Measurements from ENCODE around the gene LYL1. TPM values are rescaled to one million over a fixed set of nuclear protein-coding genes. Genes with fewer than 3 reads are reported as not detected.

LYL1 gene
- total RNA-seq, 1 experiment from 2014 or later: 0.59 TPM

GRCh38 chr19:13091400-13092157 lies 11.1 kb downstream of the LYL1 start:
- ChIA-PET POLR2A (no interaction called here), CTCF (interaction anchor here (0.6 to 0.7 kb wide), 4 partner anchors 112 to 135 kb away, joined by 3 to 7 read pairs (median 4); no protein-coding TSS in a partner anchor)
- H3K27me3 Mint-ChIP-seq (ENCODE audit: insufficient read depth, unreplicated experiment): peaks cover 12% of the 10 kb centered on the region
- intact Hi-C loops (cut with micrococcal nuclease; ENCODE audit: unreplicated experiment): loop anchor here (5.0 kb wide), 1 partner anchor 59 kb away; no protein-coding TSS in a partner anchor
- peaks cover 11% of the 10 kb centered on the region for H3K4me1 Mint-ChIP-seq (ENCODE audit: low read depth, unreplicated experiment)
- no TSS peak for BruUV-seq (replicated peaks)
- no peak for TF ChIP-seq CTCF (IDR thresholded peaks at IDR 0.05; ENCODE audit: insufficient read depth in 1 of 2, low read depth in 1 of 2, low read length in 1 of 2, severe bottlenecking in 1 of 2, unreplicated experiment in 1 of 2)
- Histone ChIP-seq H3K4me3 (ENCODE audit: low read depth, low read length) (no peak overlapping the region), H3K9me3 (no peaks in the 10 kb centered on the region), H3K4me1 (no peaks in the 10 kb centered on the region), H3K36me3 (ENCODE audit: control insufficient read depth, insufficient read depth, low read length) (no peaks in the 10 kb centered on the region), H3K27me3 (replicated peaks; ENCODE audit: control insufficient read depth, insufficient read depth, low read length) (no peaks in the 10 kb centered on the region; the same call in 1 of the 2 replicates)
- no peak overlapping the region for H3K27ac Mint-ChIP-seq (ENCODE audit: unreplicated experiment)
- no peaks in the 10 kb centered on the region for H3K36me3 Mint-ChIP-seq (ENCODE audit: insufficient read depth, unreplicated experiment)
- no peak overlapping the region for H3K4me3 Mint-ChIP-seq (ENCODE audit: unreplicated experiment)
- DNase-seq: no peak
- no peaks in the 10 kb centered on the region for H3K9me3 Mint-ChIP-seq (ENCODE audit: unreplicated experiment)

- Mint-ChIP-seq H3K27me3 (ENCODE audit: insufficient read depth, unreplicated experiment) (peaks cover 9% of the 10 kb centered on the region), H3K4me3 (ENCODE audit: unreplicated experiment) (no peak overlapping the region), H3K9me3 (ENCODE audit: unreplicated experiment) (no peaks in the 10 kb centered on the region), H3K4me1 (ENCODE audit: low read depth, unreplicated experiment) (peaks cover 4% of the 10 kb centered on the region), H3K36me3 (ENCODE audit: insufficient read depth, unreplicated experiment) (no peaks in the 10 kb centered on the region), H3K27ac (ENCODE audit: unreplicated experiment) (no peak overlapping the region)
- intact Hi-C loops (cut with micrococcal nuclease; ENCODE audit: unreplicated experiment): loop anchor here (5.0 kb wide), 1 partner anchor 58 kb away; no protein-coding TSS in a partner anchor
- Histone ChIP-seq H3K9me3 (no peaks in the 10 kb centered on the region), H3K4me3 (ENCODE audit: low read depth, low read length) (no peak overlapping the region), H3K4me1 (no peaks in the 10 kb centered on the region), H3K36me3 (ENCODE audit: control insufficient read depth, insufficient read depth, low read length) (no peaks in the 10 kb centered on the region), H3K27me3 (replicated peaks; ENCODE audit: control insufficient read depth, insufficient read depth, low read length) (no peaks in the 10 kb centered on the region; the same call in 1 of the 2 replicates)
- CTCF ChIA-PET: interaction anchor here (0.6 kb wide), 1 partner anchor 112 kb away, joined by 3 read pairs; no protein-coding TSS in a partner anchor
- POLR2A ChIA-PET: no interaction called here
- no peak for DNase-seq
- BruUV-seq (replicated peaks): no TSS peak
- TF ChIP-seq CTCF (IDR thresholded peaks at IDR 0.05; ENCODE audit: insufficient read depth in 1 of 2, low read depth in 1 of 2, low read length in 1 of 2, severe bottlenecking in 1 of 2, unreplicated experiment in 1 of 2): no peak
Observed at GRCh38 chr19:13090511-13091231, 12.0 kb downstream of the LYL1 start.

GRCh38 chr19:13089857-13090507 lies 12.7 kb downstream of the LYL1 start:
- no peak overlapping the region for H3K4me3 Mint-ChIP-seq (ENCODE audit: unreplicated experiment)
- Histone ChIP-seq H3K4me3 (ENCODE audit: low read depth, low read length) (no peak overlapping the region), H3K4me1 (no peaks in the 10 kb centered on the region), H3K9me3 (no peaks in the 10 kb centered on the region), H3K36me3 (ENCODE audit: control insufficient read depth, insufficient read depth, low read length) (no peaks in the 10 kb centered on the region), H3K27me3 (replicated peaks; ENCODE audit: control insufficient read depth, insufficient read depth, low read length) (no peaks in the 10 kb centered on the region; the same call in 1 of the 2 replicates)
- no peak for TF ChIP-seq CTCF (IDR thresholded peaks at IDR 0.05; ENCODE audit: insufficient read depth in 1 of 2, low read depth in 1 of 2, low read length in 1 of 2, severe bottlenecking in 1 of 2, unreplicated experiment in 1 of 2)
- no peaks in the 10 kb centered on the region for H3K9me3 Mint-ChIP-seq (ENCODE audit: unreplicated experiment)
- ChIA-PET CTCF (no interaction called here), POLR2A (no interaction called here)
- H3K27ac Mint-ChIP-seq (ENCODE audit: unreplicated experiment): no peak overlapping the region
- H3K4me1 Mint-ChIP-seq (ENCODE audit: low read depth, unreplicated experiment): peaks cover 4% of the 10 kb centered on the region
- H3K36me3 Mint-ChIP-seq (ENCODE audit: insufficient read depth, unreplicated experiment): no peaks in the 10 kb centered on the region
- peaks cover 9% of the 10 kb centered on the region for H3K27me3 Mint-ChIP-seq (ENCODE audit: insufficient read depth, unreplicated experiment)
- no peak for DNase-seq
- intact Hi-C loops (cut with micrococcal nuclease; ENCODE audit: unreplicated experiment): loop anchor here (5.0 kb wide), 1 partner anchor 58 kb away; no protein-coding TSS in a partner anchor
- no TSS peak for BruUV-seq (replicated peaks)

Data from Caco-2 (cell line).